HFFc6 (cell line): Measurements from ENCODE around the gene KIF7. TPM values are rescaled to one million over a fixed set of nuclear protein-coding genes. Genes with fewer than 3 reads are reported as not detected.

Experiments used
- DNase-seq: peaks from one replicate; pipeline ENCODE4 v3.0.0-alpha.2; 2018
- H3K27ac Mint-ChIP-seq: 2 replicates; pipeline ENCODE4 v1.8.0; 2020; ENCODE audit warnings: mild to moderate bottlenecking, mixed read lengths
- H3K27me3 Mint-ChIP-seq: 2 replicates; pipeline ENCODE4 v1.8.0; 2021; ENCODE audit warnings: mild to moderate bottlenecking, moderate library complexity, mixed read lengths; ENCODE audit not compliant: insufficient read depth
- H3K36me3 Mint-ChIP-seq: 2 replicates; pipeline ENCODE4 v1.8.0; 2021; ENCODE audit warnings: low read depth, mixed read lengths
- H3K4me1 Mint-ChIP-seq: 2 replicates; pipeline ENCODE4 v1.8.0; 2020; ENCODE audit warnings: low read depth, mixed read lengths
- H3K4me3 Mint-ChIP-seq: 2 replicates; pipeline ENCODE4 v1.8.0; 2020; ENCODE audit warnings: mild to moderate bottlenecking, moderate library complexity, mixed read lengths
- H3K9me3 Mint-ChIP-seq: 2 replicates; pipeline ENCODE4 v1.8.0; 2020; ENCODE audit warnings: mild to moderate bottlenecking, mixed read lengths
- CTCF ChIP-seq: fragments of 200-600 bp; sonication (generic); IDR thresholded peaks from 2 replicates; pipeline ENCODE4 v1.5.0; 2021; ENCODE audit warnings: antibody characterized with exemption, mild to moderate bottlenecking
- total RNA-seq, 6 experiments: library from RNA; stranded (reverse); fragmentation: NEBNext Ultra II Directional; extraction: Animal tissue kit (Norgen Biotek cat#: 25700); gene quantifications; 2 replicates in 1 of 6; 3 replicates in 5 of 6; pipeline ENCODE4 v1.2.3, GENCODE V29; 2021

KIF7 gene
- total RNA-seq, 6 experiments from 2014 or later = 21.9 to 27.3 (median 24.5) TPM

- Mint-ChIP-seq H3K4me1 (peaks cover 8% of the 10 kb centered on the region), H3K9me3 (no peaks in the 10 kb centered on the region), H3K4me3 (no peak overlapping the region), H3K36me3 (peaks cover 7% of the 10 kb centered on the region; the same call in 1 of the 2 replicates), H3K27me3 (peaks cover 2% of the 10 kb centered on the region; the same call in 1 of the 2 replicates), H3K27ac (no peak overlapping the region)
- TF ChIP-seq CTCF = no peak
- DNase-seq = peak; percentile 40
These were observed 25.1 kb upstream of the KIF7 start for GRCh38 chr15:89680282-89680873.

GRCh38 chr15:89679212-89679611 is 23.9 kb upstream of the KIF7 start, which contains the start of gene PLIN1:
Gene PLIN1 (minus strand): TSS chr15:89679367. CDS start chr15:89677489, 1,878 bp downstream.
- H3K27ac Mint-ChIP-seq = no peak within 1 kb of the TSS
- DNase-seq = no peak

GRCh38 chr15:89677381-89677780 is 22.1 kb upstream of the KIF7 start:
- Mint-ChIP-seq H3K27ac (no peak overlapping the region), H3K9me3 (no peaks in the 10 kb centered on the region), H3K27me3 (peaks cover 2% of the 10 kb centered on the region; the same call in 1 of the 2 replicates), H3K36me3 (no peaks in the 10 kb centered on the region), H3K4me1 (peaks cover 14% of the 10 kb centered on the region), H3K4me3 (no peak overlapping the region)
- DNase-seq = no peak
- TF ChIP-seq CTCF = no peak

More at GRCh38 chr15:89679212-89679611, 23.9 kb upstream of the KIF7 start, which contains the start of gene PLIN1:
- Mint-ChIP-seq H3K36me3 (peaks cover 7% of the 10 kb centered on the region; the same call in 1 of the 2 replicates), H3K9me3 (no peaks in the 10 kb centered on the region), H3K4me1 (peaks cover 8% of the 10 kb centered on the region), H3K27me3 (peaks cover 2% of the 10 kb centered on the region; the same call in 1 of the 2 replicates), H3K4me3 (no peak within 1 kb of the TSS)
- TF ChIP-seq CTCF = no peak

GRCh38 chr15:89675606-89676005 is 20.3 kb upstream of the KIF7 start:
- no peak for DNase-seq
- no peak overlapping the region for H3K4me3 Mint-ChIP-seq
- H3K9me3 Mint-ChIP-seq = no peaks in the 10 kb centered on the region
- H3K27ac Mint-ChIP-seq = no peak overlapping the region
- peaks cover 3% of the 10 kb centered on the region for H3K27me3 Mint-ChIP-seq
- H3K4me1 Mint-ChIP-seq = peaks cover 17% of the 10 kb centered on the region
- H3K36me3 Mint-ChIP-seq = no peaks in the 10 kb centered on the region
- no peak for TF ChIP-seq CTCF

GRCh38 chr15:89674526-89674925 is 19.3 kb upstream of the KIF7 start:
- Mint-ChIP-seq H3K9me3 (no peaks in the 10 kb centered on the region), H3K36me3 (no peaks in the 10 kb centered on the region), H3K4me1 (peaks cover 12% of the 10 kb centered on the region), H3K4me3 (no peak overlapping the region), H3K27ac (no peak overlapping the region), H3K27me3 (peaks cover 3% of the 10 kb centered on the region)
- DNase-seq = no peak
- TF ChIP-seq CTCF = no peak; the same call in 1 of the 2 replicates
